GM21723 (cell line): Measurements from ENCODE around the gene WBP2NL.
"Not testable (repeated sequence)": the region's sequence is repeated elsewhere in the genome, so short reads cannot be mapped to it uniquely, and the experiment has no call there.

Experiments
- ATAC-seq: cut with Tn5 transposase; IDR thresholded peaks from one replicate; pipeline ENCODE4 v1.9.1; 2021; ENCODE audit warnings: mild to moderate bottlenecking, moderate library complexity; ENCODE audit not compliant: unreplicated experiment

The WBP2NL gene, protein sequence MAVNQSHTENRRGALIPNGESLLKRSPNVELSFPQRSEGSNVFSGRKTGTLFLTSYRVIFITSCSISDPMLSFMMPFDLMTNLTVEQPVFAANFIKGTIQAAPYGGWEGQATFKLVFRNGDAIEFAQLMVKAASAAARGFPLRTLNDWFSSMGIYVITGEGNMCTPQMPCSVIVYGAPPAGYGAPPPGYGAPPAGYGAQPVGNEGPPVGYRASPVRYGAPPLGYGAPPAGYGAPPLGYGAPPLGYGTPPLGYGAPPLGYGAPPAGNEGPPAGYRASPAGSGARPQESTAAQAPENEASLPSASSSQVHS

GRCh38 chr22:41998361-41999261 lies at the start of gene WBP2NL:
WBP2NL (plus strand) TSS chr22:41998788; CDS start chr22:41998819, 31 bp downstream.
- ATAC-seq, result peak; percentile 77

DNA sequence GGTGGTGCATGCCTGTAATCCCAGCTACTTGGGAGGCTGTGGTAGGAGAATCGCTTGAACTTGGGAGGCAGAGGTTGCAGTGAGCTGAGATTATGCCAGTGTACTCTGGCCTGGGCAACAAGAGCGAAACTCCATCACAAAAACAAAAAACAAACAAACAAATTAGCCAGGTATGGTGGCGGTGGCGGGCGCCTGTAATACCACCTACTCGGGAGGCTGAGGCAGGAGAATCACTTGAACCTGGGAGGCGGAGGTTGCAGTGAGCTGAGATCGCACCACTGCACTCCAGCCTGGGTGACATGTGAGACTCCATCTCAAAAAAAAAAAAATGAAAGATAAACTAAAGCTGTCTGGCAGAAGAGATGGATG lies 49.7 kb upstream of the WBP2NL start:
- not testable (repeated sequence) for ATAC-seq

DNA sequence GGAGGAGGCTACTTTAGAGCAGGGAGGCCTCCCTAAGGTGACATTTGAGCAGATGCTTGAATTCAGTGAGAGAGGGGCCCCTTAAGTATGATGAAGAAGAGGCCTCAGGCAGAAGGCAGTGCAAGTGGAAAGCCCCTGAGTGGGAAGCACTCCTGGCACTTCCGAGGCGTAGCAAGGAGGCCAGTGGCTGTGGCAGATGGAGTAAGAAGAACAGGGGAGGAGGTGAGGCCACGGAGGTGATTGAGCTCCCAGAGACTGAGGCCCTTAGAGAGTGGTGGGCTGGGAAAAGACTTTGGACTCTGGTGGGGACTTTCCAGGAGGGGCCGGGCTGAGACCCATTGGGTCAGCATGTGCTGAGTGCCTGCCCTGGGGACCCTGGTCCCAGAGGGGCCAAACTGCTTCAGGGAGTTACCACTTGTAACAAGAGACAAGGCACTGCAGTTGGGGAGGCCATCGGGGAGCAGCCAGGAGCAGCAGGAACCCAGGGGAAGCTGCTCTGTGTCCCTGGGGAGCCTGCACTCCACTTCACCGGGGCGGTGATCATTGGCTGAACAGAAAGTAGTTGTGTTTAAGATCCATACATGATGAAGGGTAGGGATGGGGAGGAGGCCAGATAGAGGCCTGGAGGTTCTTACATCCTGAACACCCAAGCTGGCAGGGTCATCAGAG lies 49.2 kb upstream of the WBP2NL start:
- no peak for ATAC-seq

GRCh38 chr22:41951898-41952474 lies 46.6 kb upstream of the WBP2NL start, which contains the start of gene SMIM45:
SMIM45 (plus strand) TSS chr22:41952150.
- ATAC-seq, result no peak

- ATAC-seq, result no peak
Observed at GRCh38 chr22:41952713-41953112, 45.9 kb upstream of the WBP2NL start.

- no peak for ATAC-seq
Observed at GRCh38 chr22:41957941-41958556, 40.5 kb upstream of the WBP2NL start.

DNA sequence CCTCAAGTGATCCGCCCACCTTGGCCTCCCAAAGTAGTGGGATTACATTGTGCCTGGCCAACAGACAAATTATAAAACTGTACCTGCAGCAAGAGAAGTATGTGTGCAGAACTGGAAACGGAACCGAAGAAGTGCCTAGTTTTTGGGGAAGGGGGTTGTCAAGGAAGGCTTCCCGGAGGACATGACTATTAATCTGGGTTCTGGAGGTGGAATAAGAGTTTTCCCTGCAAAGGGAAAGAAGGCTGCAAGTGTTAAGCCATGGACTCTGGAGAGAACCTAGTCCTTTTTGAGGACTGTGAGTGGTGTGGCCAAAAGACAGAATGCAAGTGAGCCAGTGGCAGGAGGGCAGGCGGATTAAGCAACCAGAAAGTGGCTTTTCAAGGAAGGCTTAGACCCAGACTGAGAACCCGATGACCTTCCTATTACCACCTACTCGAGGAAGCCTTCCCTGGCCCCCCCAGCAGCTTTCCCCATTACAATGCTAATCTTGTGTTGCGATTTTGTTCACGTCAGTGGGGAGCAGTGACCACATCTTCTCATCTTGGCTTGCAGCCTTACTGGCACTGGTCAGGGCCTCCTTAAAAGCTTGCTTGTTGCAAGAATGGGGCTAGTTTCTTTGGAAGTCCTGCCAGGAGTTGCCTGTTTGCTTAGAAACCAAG lies 35.0 kb upstream of the WBP2NL start:
- no peak for ATAC-seq

GRCh38 chr22:41964112-41964491 lies 34.5 kb upstream of the WBP2NL start:
- ATAC-seq, result no peak

GRCh38 chr22:41966225-41966606 lies 32.4 kb upstream of the WBP2NL start:
- no peak for ATAC-seq

- ATAC-seq, result no peak
Observed at GRCh38 chr22:41966607-41967240, 31.9 kb upstream of the WBP2NL start.

DNA sequence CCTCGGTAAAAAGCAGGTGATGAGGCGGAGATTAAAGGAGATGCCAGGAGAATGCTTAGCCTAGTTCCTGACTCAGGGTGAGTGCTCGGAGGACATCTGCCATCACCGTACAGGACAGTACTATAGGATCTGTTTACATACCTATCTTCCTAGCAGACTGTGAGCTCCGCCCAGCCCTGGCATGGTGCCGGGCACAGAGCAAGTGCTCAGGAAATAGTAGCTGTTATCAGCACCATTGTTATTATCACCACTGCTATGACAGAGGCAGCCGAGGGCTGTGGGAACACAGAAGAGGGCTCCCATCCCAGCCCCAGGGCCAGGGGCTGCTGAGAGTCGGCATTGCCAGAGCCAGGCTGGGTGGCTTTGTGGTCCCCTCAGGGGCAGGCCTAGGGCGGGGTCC lies 30.0 kb upstream of the WBP2NL start:
- ATAC-seq, result no peak

GRCh38 chr22:41969110-41969646 lies 29.4 kb upstream of the WBP2NL start, which contains the start of gene SEPTIN3:
SEPTIN3 (plus strand) TSS chr22:41969443; CDS start chr22:41971493, 2,050 bp downstream.
- no peak for ATAC-seq

- no peak for ATAC-seq
Observed at GRCh38 chr22:41970601-41971000, 28.0 kb upstream of the WBP2NL start.

DNA sequence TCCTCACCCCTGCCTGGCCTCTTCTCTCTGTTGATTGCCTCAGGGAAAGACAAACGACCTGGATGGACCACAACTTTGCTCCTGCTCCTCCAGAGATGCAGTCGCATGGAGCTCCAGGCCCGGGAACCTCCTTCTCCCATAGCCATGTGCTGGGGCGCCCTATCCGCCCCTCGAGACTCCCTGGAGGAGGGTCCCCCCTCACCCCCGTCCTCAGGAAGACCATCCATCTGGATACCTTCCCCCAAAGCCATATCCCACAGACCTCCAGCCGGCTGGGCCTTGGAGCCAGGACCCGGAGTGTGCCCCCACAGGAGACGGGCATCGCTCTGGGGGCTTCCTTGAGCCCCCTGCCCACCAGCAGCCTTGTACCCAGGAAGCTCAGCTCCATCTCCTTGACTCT lies 27.2 kb upstream of the WBP2NL start:
- ATAC-seq, result no peak

GRCh38 chr22:41974691-41975290 lies 23.8 kb upstream of the WBP2NL start:
- no peak for ATAC-seq

GRCh38 chr22:41975299-41976069 lies 23.1 kb upstream of the WBP2NL start:
- ATAC-seq, result no peak

DNA sequence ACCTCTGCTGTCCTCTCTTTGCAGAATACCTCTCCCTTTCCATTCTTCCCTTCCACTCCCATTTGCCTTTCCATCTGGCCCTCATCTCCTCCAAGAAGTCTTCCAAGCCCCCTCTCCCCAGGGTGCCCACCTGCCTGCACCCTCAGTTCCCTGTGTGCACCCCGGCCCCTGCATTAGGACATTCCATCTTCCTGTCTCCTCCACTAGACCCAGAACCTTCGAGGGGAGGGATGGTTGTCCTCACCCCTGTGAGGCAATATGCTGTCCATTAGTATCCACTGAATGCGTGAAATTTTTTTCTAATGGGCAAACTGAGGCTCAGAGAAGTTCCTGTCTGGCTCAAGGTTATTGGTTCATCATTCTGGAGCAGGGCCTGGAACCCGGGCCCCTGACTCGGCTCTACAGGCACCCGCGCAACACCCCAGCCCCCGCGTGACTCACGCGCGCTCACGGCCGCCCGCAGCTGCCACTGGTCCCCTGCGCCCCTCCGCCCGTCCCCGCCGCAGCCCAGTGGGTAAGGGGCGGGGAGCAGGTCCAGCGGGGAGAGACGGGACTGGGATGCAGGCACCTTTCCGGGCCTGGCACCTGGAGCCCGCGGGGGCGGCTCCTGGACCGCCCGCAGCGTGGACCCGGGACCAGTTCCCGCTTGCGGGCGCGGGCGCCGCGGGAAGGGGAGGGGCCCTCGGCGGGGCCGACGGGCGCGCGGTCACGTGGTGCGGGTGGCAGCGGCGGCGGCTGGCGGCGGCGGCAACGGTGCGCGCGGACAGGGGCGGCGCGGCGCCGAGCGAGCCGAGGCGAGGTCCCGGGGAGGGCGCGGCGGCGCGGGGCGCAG lies 22.3 kb upstream of the WBP2NL start:
- ATAC-seq, result peak; percentile 52
